OCI-LY3 (cell line): Measurements from ENCODE around the gene NAXE.
A peak's percentile ranks its signal among the peaks of the same experiment; 100 is the strongest.

Experiments
- CTCF ChIP-seq: fragments of 200-600, 300-600 bp; sonication (generic); IDR thresholded peaks from 2 replicates; pipeline ENCODE4 v1.5.1; 2014; ENCODE audit warnings: antibody characterized with exemption, low read length, low read depth
- EZH2phosphoT487 ChIP-seq: fragments of 200-600 bp; shearing (Covaris generic); IDR thresholded peaks from 2 replicates; pipeline ENCODE4 v1.6.1; 2018; ENCODE audit warnings: antibody characterized with exemption, mixed run types, low read depth

GRCh38 chr1:156618853-156619581, 27.4 kb downstream of the NAXE start, which contains the start of gene HAPLN2:
- TF ChIP-seq EZH2phosphoT487, result no peak
- peak; percentile 66 for TF ChIP-seq CTCF
